HG03280 (cell line): ENCODE data around the gene CADPS2.

Experiments
- ATAC-seq: cut with Tn5 transposase; IDR thresholded peaks from one replicate; pipeline ENCODE4 v1.9.1; 2021; ENCODE audit warnings: mild to moderate bottlenecking, moderate library complexity; ENCODE audit not compliant: unreplicated experiment

The CADPS2 gene

DNA sequence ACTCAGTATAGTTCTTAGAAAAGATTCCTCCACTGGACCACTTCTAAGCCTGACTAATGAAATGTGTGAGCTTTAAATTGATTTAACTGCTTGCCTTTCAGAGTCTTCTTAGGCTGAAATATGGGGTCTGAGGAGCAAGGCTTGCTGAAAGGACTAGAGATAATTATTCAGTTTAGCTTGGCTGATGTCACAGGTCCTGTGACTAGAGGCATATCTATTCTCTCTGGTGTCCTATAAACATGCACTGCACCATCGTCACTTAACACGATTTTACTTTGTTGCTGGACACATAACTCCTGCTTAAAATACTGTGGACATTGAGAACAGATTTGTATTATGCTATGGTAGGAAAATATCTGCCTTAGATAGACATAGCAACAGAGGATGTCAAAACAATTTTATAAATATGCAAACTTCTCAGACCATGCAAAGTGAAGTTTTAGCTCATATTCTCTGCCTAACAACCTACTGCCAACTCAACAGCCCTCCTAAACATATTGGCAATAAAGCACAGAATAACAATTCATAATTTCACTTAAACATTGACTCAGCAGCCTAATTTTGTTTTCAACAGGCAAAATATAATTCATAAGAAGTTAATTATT, 267.6 kb downstream of the CADPS2 start:
- ATAC-seq = no peak

DNA sequence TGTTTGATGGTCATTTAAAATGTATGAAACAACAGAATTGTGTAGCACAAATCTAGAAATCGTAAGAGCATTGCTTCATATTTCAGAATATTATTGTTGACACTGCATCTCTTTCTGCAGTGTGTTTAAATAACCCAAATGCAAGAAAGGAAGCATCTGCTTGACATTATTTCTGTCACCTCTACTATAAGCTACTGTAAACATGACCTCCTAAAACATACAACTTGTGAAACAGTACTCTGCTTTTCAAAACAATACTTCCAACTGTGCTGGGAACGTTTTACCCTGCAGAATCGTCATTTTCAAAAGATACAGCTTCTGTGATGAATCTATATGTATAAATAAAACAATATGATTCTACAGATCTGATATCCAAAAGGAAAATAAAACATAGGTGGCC, 269.3 kb downstream of the CADPS2 start:
- no peak for ATAC-seq

DNA sequence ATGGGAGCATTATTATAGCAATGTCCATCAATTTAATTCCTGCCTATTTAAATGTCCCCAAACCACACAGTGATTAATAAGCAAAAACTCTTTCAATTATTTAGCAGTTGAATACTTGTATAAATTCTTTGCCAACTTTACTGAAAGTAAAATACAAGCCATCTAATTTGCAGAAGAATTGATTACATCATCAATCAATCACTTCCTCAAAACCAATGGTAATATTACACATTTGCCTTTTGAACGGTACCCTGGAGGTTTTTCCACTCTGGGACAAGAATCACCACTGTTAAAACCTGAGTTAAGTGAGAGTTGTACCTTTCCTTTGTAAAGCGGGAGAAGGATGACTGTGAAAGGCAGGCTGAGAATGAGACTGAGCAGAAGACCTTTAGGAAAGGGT, 280.3 kb downstream of the CADPS2 start:
- no peak for ATAC-seq

DNA sequence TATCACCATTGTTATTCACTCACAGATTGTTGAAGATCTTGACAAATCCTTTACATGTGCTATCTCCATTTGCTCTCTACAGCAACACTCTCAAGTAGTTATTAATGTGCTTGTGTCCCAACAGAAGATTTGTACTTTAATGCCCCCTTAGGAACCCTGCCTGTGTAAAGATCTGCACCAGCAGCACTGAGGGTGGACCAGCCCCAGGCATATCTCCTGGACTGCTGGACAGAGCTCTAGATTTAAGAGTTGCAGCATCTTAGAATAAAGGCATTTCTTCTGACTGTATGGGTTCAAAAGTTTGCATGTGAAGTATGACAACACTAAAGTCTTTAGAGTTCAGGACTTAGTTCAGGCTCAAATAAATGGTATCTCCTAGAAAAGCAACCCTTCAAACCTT, 282.0 kb downstream of the CADPS2 start:
- no peak for ATAC-seq

DNA sequence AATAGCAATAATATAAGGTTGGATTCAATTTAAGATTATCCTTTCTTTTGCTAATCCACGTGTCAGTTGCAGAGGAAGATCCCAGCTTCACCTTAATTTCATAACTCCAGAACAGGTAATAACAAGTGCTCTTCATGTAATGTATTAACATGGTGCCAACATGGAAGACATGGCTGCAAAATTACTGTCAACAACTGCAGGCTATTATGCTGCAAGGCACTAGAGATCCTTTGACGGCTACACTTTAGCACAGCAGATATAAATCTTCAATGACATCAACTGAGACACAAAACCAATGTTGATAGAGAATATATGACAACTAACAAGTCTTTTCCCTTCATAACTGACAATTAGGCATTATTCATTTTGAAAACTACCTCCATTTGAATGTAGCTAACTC, 283.5 kb downstream of the CADPS2 start:
- no peak for ATAC-seq

DNA sequence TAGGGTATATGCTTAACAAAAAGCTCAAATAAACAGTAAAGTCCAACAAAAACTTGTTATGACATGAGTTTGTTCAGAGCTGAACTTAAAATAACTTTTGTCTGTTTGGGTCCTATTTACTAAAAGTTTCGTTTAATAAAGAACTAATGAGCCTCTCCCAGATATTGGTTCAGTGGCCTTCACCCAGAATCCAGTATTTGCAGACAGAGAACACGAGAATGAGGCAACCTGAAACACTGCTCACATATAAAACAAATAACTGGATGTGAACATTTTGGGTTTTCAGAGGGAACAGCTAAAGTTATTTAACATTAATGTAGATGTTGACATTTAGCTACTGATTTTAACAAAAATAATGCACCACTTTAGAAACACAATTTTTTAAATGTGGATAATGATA, 285.6 kb downstream of the CADPS2 start:
- no peak for ATAC-seq

DNA sequence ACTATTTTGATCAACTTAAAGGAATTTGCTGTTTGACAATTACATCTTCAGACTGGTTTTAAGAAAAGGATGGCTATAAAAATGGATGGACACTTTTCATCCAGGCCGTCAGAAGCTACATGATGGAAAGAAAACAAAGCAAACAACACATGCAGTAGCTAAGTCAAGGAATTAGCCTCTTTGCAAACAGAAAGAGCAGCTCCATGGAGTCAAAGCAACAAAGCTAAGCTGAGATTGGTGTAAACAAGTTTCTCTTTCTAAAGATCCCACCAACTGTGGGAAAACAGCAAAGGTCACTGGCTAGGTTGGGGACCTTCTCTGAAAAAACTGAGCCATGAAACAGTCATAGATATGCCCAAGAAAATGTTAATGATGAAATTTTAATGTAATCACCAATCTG, 286.2 kb downstream of the CADPS2 start:
- ATAC-seq = no peak

DNA sequence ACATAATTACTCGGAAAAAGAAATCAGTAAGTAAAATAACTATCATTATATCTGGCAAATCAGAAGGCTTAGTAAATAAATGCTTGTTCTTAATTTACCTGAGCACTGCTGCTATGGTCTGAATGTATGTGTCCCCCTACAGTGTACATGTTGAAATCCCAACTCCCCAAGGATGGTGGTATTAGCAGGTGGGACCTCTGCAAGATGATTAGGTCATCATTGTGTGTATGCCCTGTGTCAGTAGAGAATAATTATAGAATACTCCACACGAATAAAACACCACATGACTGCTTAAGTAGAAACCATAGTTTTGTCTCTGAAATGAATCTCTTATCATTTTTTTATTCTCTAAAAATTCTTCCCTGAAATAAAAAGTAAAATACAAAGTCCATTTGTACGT, 289.0 kb downstream of the CADPS2 start:
- ATAC-seq = no peak

DNA sequence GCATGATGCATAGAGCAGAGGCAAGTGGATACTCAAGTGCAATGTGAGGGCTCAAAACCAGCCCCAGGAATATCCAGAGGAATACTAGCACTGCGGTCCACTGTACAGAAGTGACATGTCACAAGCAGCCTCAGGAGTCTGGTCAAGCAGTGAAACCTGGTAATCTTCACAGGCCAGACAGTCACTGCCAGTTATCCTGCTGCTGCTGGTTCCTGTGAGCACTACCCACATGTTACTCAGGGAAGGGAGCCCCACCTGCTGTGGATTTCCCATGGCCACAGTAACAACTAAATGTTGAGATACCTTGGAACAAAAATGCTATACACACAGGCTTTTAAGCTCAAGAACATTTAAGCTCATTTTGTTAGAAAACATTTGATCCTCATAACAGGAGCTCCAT, 290.4 kb downstream of the CADPS2 start:
- ATAC-seq = no peak

DNA sequence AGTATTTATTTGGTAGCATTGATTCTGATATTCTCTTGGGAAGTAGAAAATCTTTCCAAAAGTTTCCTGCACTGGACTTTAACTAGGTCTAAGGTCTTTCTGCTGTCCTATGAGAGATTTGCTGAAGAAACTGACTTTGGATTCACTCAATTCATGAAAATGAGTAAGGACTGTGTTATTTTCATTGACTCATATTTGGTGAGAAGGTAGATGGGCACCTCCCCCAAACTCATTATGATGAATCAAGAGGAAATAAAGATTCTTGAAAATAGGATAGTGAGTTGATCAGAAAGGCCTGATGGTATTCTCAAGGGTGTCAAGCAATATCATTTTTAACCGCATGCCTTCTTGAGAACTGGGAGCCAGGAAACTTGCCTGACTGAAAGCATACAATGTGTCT, 297.6 kb downstream of the CADPS2 start:
- ATAC-seq = no peak

DNA sequence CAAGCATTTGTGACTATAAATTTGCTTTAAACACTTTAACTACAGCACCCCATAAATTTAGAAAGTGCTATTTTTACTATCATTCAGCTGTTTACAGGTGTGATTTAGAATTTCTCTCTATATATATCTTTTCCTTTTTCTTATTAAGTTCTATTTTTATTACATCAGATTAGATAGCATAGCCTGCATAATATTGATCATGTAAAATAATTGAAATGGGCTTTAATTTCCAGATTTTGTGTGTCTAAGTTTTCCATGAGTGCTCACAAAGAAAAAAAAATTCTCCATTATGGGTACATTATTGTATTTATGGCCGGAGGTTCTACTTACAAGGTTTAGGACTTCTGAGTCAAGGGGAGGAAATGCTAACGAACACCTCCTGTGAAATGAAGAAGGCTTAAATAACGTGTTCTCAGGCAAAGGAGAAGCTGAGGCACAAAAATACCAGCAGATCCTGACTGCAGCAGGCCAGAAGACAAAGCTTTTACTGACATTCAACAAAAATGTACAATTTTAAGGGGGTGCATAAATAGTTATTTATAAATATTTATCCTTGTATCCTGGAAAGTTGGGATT, 301.5 kb downstream of the CADPS2 start:
- no peak for ATAC-seq

DNA sequence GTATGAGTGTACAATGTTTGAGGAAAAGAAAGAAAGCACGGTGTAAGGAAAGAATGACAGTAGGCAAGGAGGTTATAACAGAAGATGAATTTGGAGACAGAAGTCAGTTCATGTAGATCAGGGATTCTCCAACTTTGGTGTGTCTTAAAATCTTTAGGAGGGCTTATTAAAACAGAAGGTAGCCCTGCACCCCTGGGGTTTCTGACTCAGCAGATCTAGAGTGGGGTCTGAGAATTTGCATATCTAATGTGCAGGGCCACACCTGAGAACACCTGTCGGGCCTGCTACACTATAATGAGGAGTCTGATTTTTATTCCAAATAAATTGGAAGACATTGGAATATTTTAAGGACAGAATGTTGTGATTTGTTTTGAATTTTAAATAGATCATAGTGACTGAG, 307.9 kb downstream of the CADPS2 start:
- ATAC-seq = no peak

DNA sequence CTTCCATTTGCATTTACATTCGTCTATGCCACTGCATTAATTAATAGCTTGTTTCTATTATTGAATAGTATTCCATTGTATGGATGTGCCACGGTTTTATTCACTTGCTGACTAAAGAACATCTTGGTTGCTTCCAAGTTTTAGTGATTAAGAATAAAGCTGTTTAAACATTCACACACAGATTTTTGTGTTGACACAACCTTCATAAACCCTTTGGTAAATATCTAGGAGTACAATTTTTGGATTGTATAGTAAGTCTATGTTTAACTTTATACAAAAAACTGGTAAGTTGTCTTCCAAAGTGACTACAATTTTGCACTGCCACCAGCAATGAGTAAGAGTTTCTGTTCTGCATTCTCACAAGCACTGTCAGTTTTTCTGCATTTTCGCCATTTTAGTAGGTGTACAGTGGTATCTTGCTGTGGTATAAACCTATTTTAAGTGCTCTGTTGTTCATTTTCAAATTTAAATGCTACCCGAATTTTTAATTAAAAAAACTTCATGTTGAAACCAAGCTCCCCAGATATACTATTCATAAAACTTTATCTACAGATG, 308.7 kb downstream of the CADPS2 start:
- ATAC-seq = no peak

DNA sequence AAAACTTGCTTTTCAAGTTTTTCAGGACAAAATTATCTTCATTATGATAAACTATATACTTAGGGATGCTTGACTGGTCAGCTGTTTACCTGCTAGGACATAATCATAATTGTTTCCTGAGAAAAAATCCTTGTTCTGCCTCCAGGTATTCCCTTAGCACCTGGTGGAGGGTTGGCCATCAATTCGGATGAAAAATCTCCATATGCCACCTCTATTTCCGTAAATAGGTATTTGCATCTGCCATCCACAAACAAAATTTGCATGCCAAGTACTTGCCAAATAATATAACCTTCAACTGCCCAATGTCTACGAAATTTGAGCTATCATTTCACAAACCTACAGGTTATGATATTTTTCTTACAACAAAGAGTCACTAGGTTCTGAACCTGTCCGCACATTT, 313.6 kb downstream of the CADPS2 start:
- ATAC-seq = no peak

DNA sequence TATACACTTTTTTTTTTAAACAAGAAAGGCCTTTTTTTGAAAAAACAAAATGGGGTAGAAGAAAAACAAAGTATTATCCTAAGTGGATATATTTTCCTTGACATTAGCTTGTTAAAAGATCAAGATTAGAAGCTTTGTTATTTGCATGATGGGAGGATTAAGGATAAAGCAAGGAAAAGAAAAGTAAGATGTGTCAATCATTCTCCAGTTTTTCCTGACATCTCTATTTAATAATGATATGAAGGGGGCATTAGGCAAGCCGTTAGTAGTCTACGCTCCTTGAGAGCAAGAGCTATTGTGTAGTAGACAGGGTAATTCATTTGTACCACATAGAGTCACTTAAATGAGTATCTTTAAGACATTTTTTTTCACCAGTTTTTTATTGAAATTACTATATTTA, 324.9 kb downstream of the CADPS2 start:
- ATAC-seq = no peak

DNA sequence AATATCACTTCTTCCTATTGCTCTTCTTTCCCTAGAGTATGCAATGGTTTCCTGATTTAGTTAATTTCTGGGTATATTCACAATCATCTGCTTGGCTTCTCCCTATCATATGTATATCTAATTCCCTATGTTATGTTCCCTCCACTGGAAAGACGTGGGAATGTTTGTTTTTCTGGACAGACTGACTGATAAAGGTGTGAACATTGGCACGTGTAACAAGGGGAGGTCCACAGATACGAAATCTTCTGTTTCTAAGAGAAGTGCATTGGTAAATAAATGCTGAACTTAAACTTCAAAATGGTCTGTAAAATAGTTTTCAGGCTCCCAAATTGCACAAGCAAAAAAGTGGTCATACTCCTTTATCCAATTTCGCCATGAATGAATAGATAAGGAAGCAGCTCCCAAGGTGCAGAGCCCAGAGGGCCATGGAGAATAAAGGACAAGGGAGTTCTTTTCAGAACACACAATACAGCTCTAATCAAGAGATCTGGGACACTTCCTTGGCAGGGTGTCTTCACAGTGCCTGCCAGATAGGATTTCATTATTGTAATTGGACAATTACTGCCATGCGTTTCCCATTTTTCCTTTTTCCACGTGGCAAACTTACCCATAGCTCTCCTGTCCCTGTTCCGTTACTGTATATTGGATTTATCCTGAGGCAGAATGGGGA, 329.3 kb downstream of the CADPS2 start:
- no peak for ATAC-seq

DNA sequence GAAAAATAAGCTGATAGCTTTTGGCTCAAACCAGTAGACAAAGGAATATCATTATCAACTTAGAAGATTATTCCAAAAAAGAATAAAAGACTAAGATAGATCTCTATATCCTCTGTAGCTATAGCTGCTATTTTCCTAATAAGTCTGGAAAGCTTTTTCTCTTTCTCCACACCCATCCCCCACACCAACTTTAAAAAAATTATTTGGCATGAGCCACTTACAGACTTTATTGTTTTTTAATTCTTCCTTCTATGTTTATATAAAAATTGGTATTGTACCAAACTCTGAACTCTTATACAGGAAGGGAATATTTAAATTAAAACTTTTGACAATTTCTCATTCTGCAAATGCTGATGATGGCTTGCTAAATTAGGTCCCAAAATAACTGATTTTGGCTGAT, 330.0 kb downstream of the CADPS2 start:
- no peak for ATAC-seq

DNA sequence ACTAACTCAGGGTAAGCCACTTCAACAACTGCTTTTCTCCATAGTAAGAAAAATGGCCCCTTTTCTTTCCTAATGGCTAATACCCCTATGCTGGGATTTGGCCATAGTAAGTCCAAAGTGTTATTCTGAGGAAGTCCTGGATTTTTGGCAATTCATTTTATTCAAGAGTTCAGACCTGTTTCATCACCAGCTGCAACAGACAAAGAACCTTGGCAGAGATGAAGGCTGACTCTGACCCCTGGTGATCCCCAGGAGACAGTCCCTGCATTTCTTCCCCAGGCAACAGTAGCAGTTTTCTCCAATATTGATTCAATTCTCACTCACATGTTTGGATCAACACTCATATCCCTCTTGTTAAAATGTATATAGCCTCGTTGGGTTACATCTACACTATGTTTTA, 332.5 kb downstream of the CADPS2 start:
- no peak for ATAC-seq

DNA sequence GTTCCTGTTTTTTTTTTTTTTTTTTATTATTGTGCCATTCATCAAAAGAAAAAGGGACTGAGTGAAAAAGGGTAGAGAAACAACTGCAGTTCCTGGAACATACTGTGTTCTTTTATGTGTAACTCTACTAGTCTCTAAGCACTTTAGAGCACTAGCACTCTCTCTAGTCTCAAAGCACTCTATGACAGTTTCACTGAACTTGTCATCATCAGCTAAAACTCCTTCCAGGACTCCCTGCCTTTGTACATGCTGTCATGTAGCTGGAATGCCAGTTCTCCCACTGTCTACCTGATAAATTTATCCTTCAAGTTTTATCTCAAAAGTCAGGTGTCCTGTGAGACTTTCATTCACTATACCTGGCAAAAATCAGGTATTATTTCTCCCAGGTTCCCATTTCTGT, 333.5 kb downstream of the CADPS2 start:
- no peak for ATAC-seq

DNA sequence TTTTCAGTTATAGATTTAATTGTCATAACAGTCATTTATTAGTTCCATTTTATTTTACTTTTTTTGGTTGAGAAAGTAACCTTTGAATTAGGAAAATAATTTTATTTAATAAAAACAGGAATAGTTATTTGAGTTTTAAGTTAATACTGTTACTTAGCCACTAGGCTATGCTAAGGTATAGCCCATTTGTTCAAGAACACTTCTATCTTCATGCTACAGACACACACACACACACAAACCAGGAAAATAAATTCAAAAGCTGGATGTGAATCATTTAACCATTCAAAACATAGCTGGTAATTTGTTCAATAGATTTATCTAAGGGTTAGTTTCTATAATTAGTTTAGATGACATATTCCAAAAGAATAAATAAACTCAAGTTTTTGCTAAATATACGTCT, 335.7 kb downstream of the CADPS2 start:
- ATAC-seq = no peak

DNA sequence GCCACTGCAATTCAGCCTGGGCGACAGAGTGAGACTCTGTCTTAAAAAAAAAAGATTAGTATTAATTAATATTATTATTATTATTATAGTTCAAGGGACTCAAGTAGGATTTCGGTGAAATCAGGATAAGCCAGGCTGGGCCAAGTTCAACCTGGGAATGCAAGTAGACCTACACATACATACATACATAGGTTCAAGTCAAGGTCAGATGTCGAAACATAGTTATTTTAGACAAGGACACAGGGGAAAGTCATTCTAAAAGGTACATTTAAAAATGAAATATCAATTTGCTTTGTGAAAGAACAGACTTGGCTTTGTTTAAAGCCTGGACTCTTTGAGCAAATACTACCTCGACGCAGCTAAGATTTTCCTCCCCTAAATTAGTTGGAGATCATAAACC, 336.7 kb downstream of the CADPS2 start:
- no peak for ATAC-seq

DNA sequence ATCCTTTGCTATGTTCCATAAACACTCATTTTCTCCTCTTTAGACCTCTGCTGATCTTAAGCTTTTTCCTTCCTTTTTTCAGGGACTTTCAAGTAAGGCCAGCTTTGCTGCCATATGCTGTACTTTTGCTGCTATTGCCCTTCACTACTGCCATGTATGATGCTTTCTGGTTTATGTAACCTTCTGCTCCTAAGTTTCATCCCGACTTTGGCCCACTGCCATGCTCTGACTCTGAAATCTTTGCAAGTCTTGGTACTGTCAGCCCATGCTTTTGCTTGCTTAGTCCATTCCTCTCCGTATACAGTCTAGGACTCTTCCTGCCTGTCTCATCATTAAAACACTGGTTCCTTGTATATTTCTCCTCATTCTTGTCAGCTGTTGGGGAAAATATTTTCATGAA, 339.8 kb downstream of the CADPS2 start:
- ATAC-seq = no peak
